HG03135 (cell line): ENCODE measurements around the gene HSBP1.

Experiments
- ATAC-seq: cut with Tn5 transposase; IDR thresholded peaks from one replicate; pipeline ENCODE4 v1.9.1; 2021; ENCODE audit warnings: mild to moderate bottlenecking, moderate library complexity; ENCODE audit not compliant: unreplicated experiment

The HSBP1 gene

DNA sequence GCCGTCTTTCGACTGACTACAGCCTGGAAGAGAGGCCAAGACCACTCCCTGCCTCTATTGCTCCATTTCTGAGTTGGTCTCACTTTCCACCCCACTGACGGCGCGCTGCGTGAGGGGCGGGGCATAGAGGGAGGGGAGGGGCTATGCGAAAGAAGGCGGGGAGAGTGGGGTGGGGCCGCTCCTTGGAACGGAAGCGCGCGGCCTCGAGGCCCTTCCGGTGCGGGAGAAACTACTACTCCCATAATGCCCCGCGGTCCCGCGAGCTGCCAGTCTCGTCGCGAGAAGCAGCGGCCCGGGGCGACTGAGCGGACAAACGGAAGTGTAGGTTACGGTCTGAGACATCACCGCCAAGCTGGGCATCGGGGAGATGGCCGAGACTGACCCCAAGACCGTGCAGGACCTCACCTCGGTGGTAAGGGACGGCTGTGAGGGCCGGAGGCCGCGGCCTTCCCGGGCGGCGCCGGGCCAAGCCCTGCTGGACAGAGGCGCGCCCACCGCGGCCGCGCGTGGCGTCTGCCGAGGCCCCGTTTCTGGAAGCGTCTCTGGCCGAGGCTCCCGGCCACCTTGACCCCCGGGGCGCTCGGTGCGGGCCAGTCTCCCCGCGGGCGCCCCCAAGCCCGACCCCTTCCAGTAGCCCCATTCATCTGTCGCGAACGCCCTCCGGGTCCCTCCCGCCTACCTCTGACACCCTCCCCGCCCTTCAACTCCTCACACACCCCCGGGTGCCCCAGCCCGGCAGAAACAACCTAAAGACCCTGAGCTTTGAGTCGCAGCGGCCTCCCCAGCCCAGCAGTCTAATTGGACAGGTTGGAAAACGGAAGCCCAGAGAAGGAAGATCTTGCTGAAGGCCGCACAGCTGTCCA, at the start of gene HSBP1:
TSS of gene HSBP1 (plus strand) at position 269 of the 863 bp plus-strand sequence. CDS start at position 368, 99 bp downstream.
- ATAC-seq, result peak; percentile 95

DNA sequence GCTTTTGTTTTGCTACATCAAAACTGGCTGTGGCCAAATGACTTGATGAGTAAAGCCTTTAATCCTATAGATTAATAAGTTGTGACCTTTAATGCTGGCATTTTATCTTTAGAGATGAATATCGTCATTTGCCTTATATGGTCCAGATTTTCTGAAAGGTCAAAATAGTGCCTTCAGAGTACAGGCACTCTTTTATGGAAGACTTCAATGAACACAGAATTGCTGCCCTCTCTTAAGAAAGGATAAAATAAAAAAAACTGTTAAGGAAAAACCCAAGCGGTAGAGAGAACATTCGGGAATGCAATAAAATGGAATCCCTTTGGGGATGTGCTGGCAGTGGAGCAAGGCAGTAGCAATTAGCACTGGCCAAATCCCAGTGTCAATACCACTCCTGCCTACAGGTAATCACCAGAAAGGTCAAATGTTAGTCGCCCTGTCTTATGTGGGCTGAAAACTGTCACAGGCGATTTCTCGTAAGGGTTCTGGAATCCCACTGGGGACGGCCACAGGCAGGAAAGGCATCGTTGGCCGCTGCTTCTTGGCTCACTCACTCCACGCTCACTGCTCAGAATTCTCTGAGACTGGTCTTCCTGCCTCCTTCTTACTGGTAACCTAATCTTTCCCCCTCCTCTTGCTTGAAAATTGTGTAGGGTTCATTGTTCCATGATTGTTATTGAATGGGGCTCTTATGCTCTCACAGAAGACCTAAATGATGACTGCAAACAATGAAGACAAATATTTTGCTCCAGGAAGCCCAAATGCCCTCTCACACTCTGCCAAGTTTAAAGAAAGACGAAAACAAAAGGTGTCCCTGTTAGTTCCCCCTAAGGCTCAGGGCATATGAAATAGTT, 45.4 kb upstream of the HSBP1 start:
- ATAC-seq, result no peak

DNA sequence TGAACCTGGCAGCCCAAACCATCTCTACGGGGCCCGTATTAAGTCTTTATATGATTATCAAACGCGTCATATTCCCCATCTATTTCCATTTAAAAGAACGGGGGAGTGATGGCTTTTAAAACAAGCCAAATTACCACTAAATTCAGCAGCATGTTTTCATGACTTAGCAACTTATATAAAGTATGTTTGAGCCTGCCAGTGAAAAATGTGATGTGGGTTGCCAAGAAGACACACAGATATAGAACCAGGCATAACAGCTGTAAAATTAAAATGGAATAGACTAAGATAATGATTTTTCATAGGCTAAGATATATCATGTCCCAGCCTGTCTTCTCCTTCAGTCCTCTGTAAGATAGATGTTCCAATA, 44.8 kb upstream of the HSBP1 start:
- no peak for ATAC-seq

DNA sequence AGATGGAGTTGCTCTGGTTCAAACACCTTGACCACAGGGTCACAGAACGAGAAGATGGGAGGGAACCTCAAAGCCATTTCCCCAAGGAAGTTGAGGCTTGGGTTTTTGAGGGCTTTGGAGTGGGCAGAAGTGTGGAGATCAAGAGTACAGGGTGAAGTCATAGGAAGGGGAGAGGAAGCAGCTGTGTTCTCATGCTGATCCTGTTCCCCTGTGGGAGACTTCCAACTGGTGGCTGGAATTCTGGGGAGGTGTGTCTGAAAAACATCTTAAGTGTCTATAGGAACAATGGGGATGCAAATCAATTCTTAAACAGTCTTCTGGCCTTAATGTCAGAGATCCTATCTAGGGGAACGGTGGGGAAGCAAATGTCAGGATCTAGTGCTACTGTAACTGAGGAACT, 38.8 kb upstream of the HSBP1 start:
- no peak for ATAC-seq

- no peak for ATAC-seq
Observed at GRCh38 chr16:83769397-83770008, 38.3 kb upstream of the HSBP1 start.

DNA sequence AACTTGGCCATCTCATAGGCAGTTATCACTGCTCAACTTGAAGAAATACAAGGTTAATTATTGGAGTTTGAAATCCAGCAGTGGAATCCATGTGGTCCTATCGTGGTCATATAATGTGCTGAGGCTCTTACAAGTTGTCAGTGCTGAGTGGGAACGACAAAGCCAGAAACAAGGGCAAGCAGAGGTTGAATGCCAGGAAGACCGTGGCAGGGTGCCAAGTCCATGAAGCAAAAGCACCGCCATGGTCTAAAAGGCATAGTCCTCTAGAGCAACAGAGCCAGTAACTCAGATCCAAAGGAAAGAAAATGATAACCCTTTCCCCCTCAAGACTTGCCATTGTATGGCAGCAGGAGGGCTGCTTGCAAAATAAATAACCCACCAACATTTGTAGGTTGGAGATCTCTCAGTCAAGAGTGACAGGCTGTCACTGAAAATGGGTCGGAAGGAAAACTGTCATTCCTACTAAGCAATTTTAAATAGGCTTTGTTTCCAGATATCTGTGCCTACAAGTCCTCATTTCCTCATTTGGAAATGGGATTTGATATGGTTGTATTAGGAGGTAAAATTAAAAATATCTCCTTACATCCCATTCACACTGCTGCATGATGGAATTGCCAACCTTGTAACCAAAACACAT, 36.4 kb upstream of the HSBP1 start:
- ATAC-seq, result no peak

DNA sequence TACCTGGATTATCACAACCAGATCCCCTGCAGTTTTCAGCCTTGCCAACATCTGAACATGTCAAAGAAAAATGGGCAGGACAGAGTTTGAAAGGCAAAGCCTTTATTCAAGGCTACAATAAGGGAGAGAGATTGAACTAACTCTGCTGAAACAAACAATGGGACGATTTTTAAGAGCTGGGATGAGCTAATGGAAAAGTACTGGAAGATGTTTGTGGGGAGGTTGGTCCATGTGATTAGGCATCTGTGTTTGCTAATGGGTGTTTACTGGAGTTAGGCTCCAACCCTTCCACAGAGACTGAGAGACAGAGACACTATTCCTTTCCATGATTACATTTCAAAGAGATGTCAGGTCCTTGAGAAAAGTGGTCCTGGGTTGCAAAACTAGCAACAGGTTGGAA, 35.0 kb upstream of the HSBP1 start:
- no peak for ATAC-seq

DNA sequence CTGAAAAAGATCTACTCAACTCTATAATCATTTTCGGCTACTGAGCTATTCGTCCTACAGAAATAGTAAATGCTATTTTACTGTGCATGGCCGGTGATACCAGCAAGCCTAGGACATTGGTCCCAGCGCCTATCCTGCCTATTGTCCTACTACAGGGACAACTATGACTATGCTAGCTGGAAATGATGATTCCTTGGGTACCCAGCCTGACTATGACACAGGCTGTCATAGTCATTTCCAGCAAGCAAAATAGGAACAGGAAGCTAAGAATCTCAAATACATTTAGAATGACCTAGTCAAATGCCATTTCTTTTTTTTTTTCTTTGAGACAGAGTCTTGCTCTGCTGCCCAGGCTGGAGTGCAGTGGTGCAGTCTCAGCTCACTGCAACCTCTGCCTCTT, 33.7 kb upstream of the HSBP1 start:
- ATAC-seq, result no peak

- no peak for ATAC-seq
Observed at GRCh38 chr16:83776944-83777343, 30.8 kb upstream of the HSBP1 start.

DNA sequence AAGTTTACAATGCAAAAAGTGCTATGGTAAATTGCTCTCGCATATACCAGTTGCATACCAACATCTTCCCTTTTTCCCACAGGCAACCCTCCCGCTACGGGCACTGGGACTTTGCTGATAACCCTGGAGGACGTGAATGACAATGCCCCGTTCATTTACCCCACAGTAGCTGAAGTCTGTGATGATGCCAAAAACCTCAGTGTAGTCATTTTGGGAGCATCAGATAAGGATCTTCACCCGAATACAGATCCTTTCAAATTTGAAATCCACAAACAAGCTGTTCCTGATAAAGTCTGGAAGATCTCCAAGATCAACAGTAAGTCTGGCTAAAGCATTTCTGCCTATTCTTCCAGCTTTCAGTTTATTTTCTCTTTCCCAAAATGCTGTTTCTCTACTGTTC, 27.9 kb upstream of the HSBP1 start:
- ATAC-seq, result no peak

- no peak for ATAC-seq
Observed at GRCh38 chr16:83785455-83785854, 22.3 kb upstream of the HSBP1 start.

DNA sequence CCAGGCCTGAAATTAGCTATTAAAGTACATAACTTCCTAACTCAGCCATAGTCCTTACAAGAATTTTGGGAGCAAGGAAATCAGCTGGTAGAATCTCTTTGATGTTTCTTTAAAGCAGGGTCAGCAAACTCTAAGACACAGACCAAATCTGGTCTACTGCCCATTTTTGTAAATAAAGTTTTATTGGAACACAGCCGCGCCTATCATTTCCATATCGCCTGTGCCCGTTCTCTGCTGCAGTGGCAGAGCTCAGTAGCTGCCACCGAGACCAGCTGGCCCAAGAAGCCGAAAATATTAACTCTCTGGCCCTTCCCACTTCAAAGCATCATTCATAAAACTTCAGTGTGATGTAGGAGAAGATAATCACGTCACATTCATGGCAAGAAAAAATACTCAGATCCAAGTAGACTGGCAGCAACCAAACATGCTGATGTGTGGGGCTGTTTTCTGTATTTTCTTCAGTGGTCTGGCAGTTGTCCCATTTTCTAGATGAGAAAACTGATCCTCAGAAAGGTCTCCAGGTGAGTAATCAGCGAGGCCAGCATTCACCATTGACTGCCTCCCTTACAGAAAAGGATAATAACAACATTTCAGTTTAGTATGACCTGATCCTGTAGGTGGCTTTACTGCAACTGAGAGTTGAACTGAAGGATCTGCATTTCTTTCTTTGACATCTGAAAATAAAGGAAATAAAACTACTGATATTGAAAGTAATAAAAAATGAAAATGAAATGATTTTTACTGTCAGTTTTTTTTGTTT, 18.0 kb upstream of the HSBP1 start:
- ATAC-seq, result no peak

GRCh38 chr16:83791916-83792315, 15.9 kb upstream of the HSBP1 start:
- ATAC-seq, result no peak

DNA sequence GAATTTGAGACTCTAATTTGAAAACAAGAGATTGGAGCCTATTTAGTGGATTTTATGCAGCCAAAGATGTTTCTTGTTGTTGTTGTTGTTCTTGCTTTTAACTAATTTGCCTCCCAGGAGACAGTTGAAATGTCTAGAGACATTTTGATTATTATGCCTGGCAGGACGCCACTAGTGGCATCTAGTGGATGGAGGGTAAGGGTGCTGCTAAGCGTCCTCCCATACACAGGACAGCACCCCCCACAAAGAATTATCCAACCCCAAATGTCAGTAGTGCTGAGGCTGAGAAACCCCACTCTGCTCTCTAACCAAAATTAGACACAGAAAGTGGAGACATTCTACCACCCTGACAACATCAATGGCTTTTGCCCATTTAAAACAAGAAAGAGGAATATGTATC, 15.4 kb upstream of the HSBP1 start:
- no peak for ATAC-seq

GRCh38 chr16:83793179-83793578, 14.6 kb upstream of the HSBP1 start:
- no peak for ATAC-seq

DNA sequence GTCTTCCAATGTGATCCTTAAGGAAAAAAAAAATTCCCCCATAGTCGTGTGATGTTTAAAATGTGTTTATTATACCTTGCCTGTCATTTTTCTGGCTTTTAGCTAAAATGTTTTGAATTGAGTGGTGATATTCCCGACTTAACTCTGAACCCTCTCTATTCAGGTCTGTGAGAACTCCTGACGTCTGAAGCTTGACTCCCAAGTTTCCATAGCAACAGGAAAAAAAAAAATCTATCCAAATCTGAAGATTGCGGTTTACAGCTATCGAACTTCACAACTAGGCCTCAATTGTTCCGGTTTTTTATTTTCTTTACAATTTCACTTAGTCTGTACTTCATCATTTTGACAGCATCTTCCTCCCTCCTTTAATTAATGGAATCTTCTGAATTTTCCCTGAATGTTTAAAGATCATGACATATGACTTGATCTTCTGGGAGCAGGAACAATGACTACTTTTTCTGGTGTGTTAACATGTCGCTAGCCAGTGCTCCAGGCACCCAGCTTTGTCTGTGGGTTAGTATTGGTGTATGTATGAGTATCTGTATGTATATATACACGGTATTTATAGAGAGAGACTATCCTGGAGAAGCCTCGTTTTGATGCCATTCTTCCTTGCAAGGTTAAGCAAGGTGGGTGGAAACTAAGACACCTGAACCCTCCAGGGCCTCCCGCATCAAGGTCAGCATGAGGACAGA, 12.8 kb upstream of the HSBP1 start:
- no peak for ATAC-seq

DNA sequence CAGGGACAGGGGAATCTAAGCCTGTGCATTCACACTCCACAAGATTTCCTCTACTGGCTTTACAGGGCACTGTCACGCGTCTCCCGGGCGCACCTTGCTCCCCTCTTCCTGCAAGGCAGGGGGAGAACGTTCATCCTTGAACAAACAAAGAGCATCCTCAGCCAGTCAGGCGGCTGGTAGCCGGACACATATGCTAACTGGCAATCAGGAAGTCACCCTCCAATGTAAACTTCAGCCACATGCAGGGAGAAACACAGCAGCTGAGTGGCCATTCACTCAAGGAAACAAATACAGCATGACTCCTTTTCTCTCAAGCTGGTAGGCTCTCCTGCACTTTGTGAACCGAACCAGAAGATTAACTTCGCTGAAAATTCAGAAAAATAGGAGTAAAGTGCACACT, 10.8 kb upstream of the HSBP1 start:
- no peak for ATAC-seq

- no peak for ATAC-seq
Observed at GRCh38 chr16:83799336-83799735, 8.4 kb upstream of the HSBP1 start.

DNA sequence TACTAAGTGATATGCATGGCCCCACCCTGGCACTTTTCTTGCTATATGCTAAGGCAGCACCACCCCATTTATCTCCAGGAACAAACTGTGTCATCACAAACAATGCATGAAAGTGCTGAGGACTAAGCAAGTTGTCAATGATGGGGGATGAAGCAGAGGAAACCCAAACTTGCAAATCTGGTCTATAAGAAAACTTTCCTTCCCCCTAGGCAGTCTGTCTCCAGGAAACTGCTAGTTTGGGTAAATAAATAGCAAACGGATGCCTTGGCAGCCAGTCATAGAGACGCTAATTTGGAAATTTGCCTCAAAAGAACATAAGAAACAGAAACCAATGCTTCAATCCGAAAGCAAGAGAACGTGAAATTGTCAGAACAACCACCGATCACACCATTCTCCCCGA, 5.6 kb upstream of the HSBP1 start:
- ATAC-seq, result no peak
